H1 (cell line): Measurements from ENCODE around the gene PHF23. TPM values are rescaled to one million over a fixed set of nuclear protein-coding genes. Genes with fewer than 3 reads are reported as not detected.

Experiments used
- CTCF ChIA-PET: fragments of 300-600 bp; sonication (Branson Sonifier 250); formaldehyde crosslinking; loops from one replicate; lab custom pipeline; 2021; ENCODE audit not compliant: partially characterized antibody; lab: Charles Lee
- POLR2A ChIA-PET: fragments of 300-600 bp; sonication (Branson Sonifier 250); formaldehyde crosslinking; loops from one replicate; lab custom pipeline; 2021; ENCODE audit warnings: inconsistent platforms; ENCODE audit not compliant: partially characterized antibody; lab: Charles Lee
- DNase-seq, 2 experiments: peaks; one replicate each; pipeline versions ENCODE4 v3.0.0 to v3.0.0-alpha.2; 2010 to 2022; ENCODE audit warnings: low spot score in 2 of 2, low read depth in 1 of 2, mixed read lengths in 1 of 2
- FAIRE-seq: peaks from 2 replicates; lab custom pipeline; 2011; peaks lifted over from hg19 to GRCh38; lab: Jason Lieb, UNC
- H2AFZ ChIP-seq: 2 replicates; pipeline ENCODE4 v1.8.1; 2012; ENCODE audit warnings: low read length, inconsistent platforms
- H2AK5ac ChIP-seq: 2 replicates; pipeline ENCODE4 v1.6.1; 2013; ENCODE audit warnings: low read depth, low read length
- H2BK120ac ChIP-seq: replicated peaks from 2 replicates; pipeline ENCODE3; 2013; ENCODE audit warnings: low read depth, low read length, inconsistent platforms
- H2BK12ac ChIP-seq: 2 replicates; pipeline ENCODE4 v1.6.1; 2013; ENCODE audit warnings: low read depth, low read length
- H2BK15ac ChIP-seq: 2 replicates; pipeline ENCODE4 v1.6.1; 2013; ENCODE audit warnings: low read length
- H2BK20ac ChIP-seq: 2 replicates; pipeline ENCODE4 v1.6.1; 2013; ENCODE audit warnings: low read length
- H2BK5ac ChIP-seq: 2 replicates; pipeline ENCODE4 v1.6.1; 2013; ENCODE audit warnings: low read depth, low read length
- H3K14ac ChIP-seq: 2 replicates; pipeline ENCODE4 v1.6.1; 2013; ENCODE audit warnings: inconsistent platforms; ENCODE audit not compliant: insufficient read length
- H3K18ac ChIP-seq: 2 replicates; pipeline ENCODE4 v1.6.1; 2013; ENCODE audit warnings: low read length; ENCODE audit errors: extremely low read depth
- H3K23ac ChIP-seq: 2 replicates; pipeline ENCODE4 v1.6.1; 2013; ENCODE audit warnings: inconsistent platforms; ENCODE audit not compliant: insufficient read length
- H3K23me2 ChIP-seq: 2 replicates; pipeline ENCODE4 v1.6.1; 2013; ENCODE audit warnings: low read depth, low read length
- H3K27ac ChIP-seq: 2 replicates; pipeline ENCODE4 v1.6.1; 2011; ENCODE audit warnings: low read depth, low read length, inconsistent platforms
- H3K27me3 ChIP-seq, 4 experiments: replicated peaks in 1 of 4; 1 replicate in 1 of 4; 2 replicates in 3 of 4; pipeline versions ENCODE4 v1.6.1 to v1.8.1; 2011 to 2013; ENCODE audit warnings: low read length in 3 of 4, mild to moderate bottlenecking in 3 of 4, inconsistent platforms in 2 of 4, mixed read lengths in 2 of 4, moderate library complexity in 1 of 4; ENCODE audit not compliant: control insufficient read depth in 3 of 4, insufficient read depth in 3 of 4; ENCODE audit errors: extremely low read depth in 1 of 4
- H3K36me3 ChIP-seq, 4 experiments: 2 replicates each; pipeline versions ENCODE4 v1.6.1 to v1.8.1; 2011 to 2013; ENCODE audit warnings: mild to moderate bottlenecking in 4 of 4, low read length in 3 of 4, moderate library complexity in 2 of 4, control low read depth in 1 of 4, inconsistent platforms in 1 of 4; ENCODE audit not compliant: insufficient read depth in 4 of 4, control insufficient read depth in 2 of 4
- H3K4ac ChIP-seq: replicated peaks from 2 replicates; pipeline ENCODE3; 2013; ENCODE audit warnings: low read length, low read depth, mixed read lengths, inconsistent platforms; ENCODE audit not compliant: insufficient read length
- H3K4me1 ChIP-seq, 4 experiments: replicated peaks in 1 of 4; 1 replicate in 1 of 4; 2 replicates in 3 of 4; pipeline versions ENCODE4 v1.6.1 to v1.8.1; 2011 to 2013; ENCODE audit warnings: low read length in 3 of 4, inconsistent platforms in 2 of 4, mixed read lengths in 1 of 4; ENCODE audit not compliant: insufficient read depth in 4 of 4, control insufficient read depth in 3 of 4
- H3K4me2 ChIP-seq, 2 experiments: 2 replicates each; pipeline versions ENCODE4 v1.6.1 to v1.8.1; 2011 to 2013; ENCODE audit warnings: low read depth in 2 of 2, low read length in 2 of 2, control low read depth in 1 of 2, inconsistent platforms in 1 of 2, mild to moderate bottlenecking in 1 of 2; ENCODE audit not compliant: insufficient read depth in 1 of 2
- H3K4me3 ChIP-seq, 4 experiments: fragments of 200-600, 300-600 bp in 1 of 4; sonication (generic), shearing (Covaris generic), sonication (Bioruptor Twin) in 1 of 4; 2 replicates each; pipeline versions ENCODE4 v1.5.1 to v1.8.1; 2011 to 2016; ENCODE audit warnings: low read length in 4 of 4, low read depth in 3 of 4, control low read depth in 2 of 4, inconsistent platforms in 2 of 4, mild to moderate bottlenecking in 2 of 4, mixed read lengths in 1 of 4, moderate library complexity in 1 of 4; ENCODE audit not compliant: insufficient read depth in 2 of 4; ENCODE audit errors: extremely low read depth in 1 of 4
- H3K56ac ChIP-seq: replicated peaks from 2 replicates; pipeline ENCODE3; 2013; ENCODE audit warnings: low read depth, mild to moderate bottlenecking, mixed read lengths, low read length, inconsistent platforms; ENCODE audit not compliant: insufficient read length
- H3K79me1 ChIP-seq: 2 replicates; pipeline ENCODE4 v1.6.1; 2013; ENCODE audit warnings: low read depth, low read length, control low read depth
- H3K79me2 ChIP-seq, 2 experiments: 2 replicates each; pipeline versions ENCODE4 v1.6.1 to v1.8.1; 2012 to 2013; ENCODE audit warnings: low read length in 2 of 2, mild to moderate bottlenecking in 2 of 2, inconsistent platforms in 1 of 2; ENCODE audit not compliant: insufficient read depth in 2 of 2, control insufficient read depth in 1 of 2
- H3K9ac ChIP-seq, 4 experiments: replicated peaks in 1 of 4; 1 replicate in 1 of 4; 2 replicates in 3 of 4; pipeline versions ENCODE4 v1.6.1 to v1.8.1; 2011 to 2013; ENCODE audit warnings: low read depth in 3 of 4, low read length in 3 of 4, control low read depth in 2 of 4, mild to moderate bottlenecking in 2 of 4, moderate library complexity in 2 of 4, inconsistent platforms in 1 of 4; ENCODE audit errors: extremely low read depth in 1 of 4
- H3K9me3 ChIP-seq, 2 experiments: 2 replicates each; pipeline versions ENCODE4 v1.6.1 to v1.8.1; 2012 to 2013; ENCODE audit warnings: mild to moderate bottlenecking in 2 of 2, moderate library complexity in 2 of 2, control low read depth in 1 of 2, inconsistent platforms in 1 of 2, low read depth in 1 of 2, low read length in 1 of 2, mixed read lengths in 1 of 2; ENCODE audit not compliant: insufficient read depth in 2 of 2
- H4K20me1 ChIP-seq, 2 experiments: replicated peaks in 1 of 2; 2 replicates each; pipeline versions ENCODE3 to v1.8.1; 2011 to 2013; ENCODE audit warnings: inconsistent platforms in 2 of 2, low read length in 2 of 2, mild to moderate bottlenecking in 1 of 2; ENCODE audit not compliant: insufficient read depth in 2 of 2, control insufficient read depth in 1 of 2
- H4K5ac ChIP-seq: 2 replicates; pipeline ENCODE4 v1.6.1; 2013; ENCODE audit warnings: low read length, low read depth, mixed read lengths, inconsistent platforms; ENCODE audit not compliant: insufficient read length
- H4K8ac ChIP-seq: 2 replicates; pipeline ENCODE4 v1.8.0; 2013; ENCODE audit warnings: mild to moderate bottlenecking, moderate library complexity, low read length, inconsistent platforms; ENCODE audit not compliant: insufficient read depth; ENCODE audit errors: extremely low read depth
- H4K91ac ChIP-seq: replicated peaks from 2 replicates; pipeline ENCODE3; 2013; ENCODE audit warnings: low read length, mixed read lengths, inconsistent platforms; ENCODE audit not compliant: insufficient read length
- ASH2L ChIP-seq: fragments of 200-600, 300-600 bp; sonication (generic); IDR thresholded peaks from one replicate; pipeline ENCODE4 v1.7.1; 2017; ENCODE audit warnings: low read length
- CHD1 ChIP-seq: IDR thresholded peaks from 2 replicates; pipeline ENCODE4 v1.6.1; 2012; ENCODE audit warnings: low read depth, low read length, improper control_type of control experiment
- CREB1 ChIP-seq: IDR thresholded peaks from 2 replicates; pipeline ENCODE4 v1.6.1; 2012; ENCODE audit warnings: inconsistent platforms
- EGR1 ChIP-seq: IDR thresholded peaks from 2 replicates; pipeline ENCODE4 v1.6.1; 2011; ENCODE audit warnings: low read depth, low read length, borderline replicate concordance
- EZH2 ChIP-seq: fragments of 200-600 bp; sonication (generic); IDR thresholded peaks from 2 replicates; pipeline ENCODE4 v1.7.1; 2012; ENCODE audit warnings: low read depth, mild to moderate bottlenecking, moderate library complexity, low read length, inconsistent platforms; ENCODE audit not compliant: severe bottlenecking
- MAX ChIP-seq: IDR thresholded peaks from 2 replicates; pipeline ENCODE4 v1.6.1; 2012; ENCODE audit warnings: inconsistent platforms
- NRF1 ChIP-seq: IDR thresholded peaks from 2 replicates; pipeline ENCODE4 v1.6.1; 2011; ENCODE audit warnings: mild to moderate bottlenecking, low read depth, low read length, improper control_type of control experiment
- POLR2A ChIP-seq, 2 experiments: IDR thresholded peaks; 1 replicate in 1 of 2; 2 replicates in 1 of 2; pipeline ENCODE4 v1.6.1; 2011; ENCODE audit warnings: low read depth in 2 of 2, low read length in 2 of 2, mild to moderate bottlenecking in 2 of 2; ENCODE audit errors: control extremely low read depth in 1 of 2
- RBBP5 ChIP-seq: IDR thresholded peaks from 2 replicates; pipeline ENCODE4 v1.7.1; 2012; ENCODE audit warnings: low read depth, mild to moderate bottlenecking, inconsistent platforms, low read length, moderate library complexity, borderline replicate concordance
- SIN3A ChIP-seq, 2 experiments: IDR thresholded peaks in 1 of 2; conservative IDR thresholded peaks in 1 of 2; 2 replicates each; pipeline ENCODE4 v1.6.1; 2011 to 2012; ENCODE audit warnings: low read length in 2 of 2, improper control_type of control experiment in 1 of 2, low read depth in 1 of 2, mild to moderate bottlenecking in 1 of 2
- TAF1 ChIP-seq: IDR thresholded peaks from 2 replicates; pipeline ENCODE4 v1.6.1; 2011; ENCODE audit warnings: mild to moderate bottlenecking, low read depth, low read length
- WGBS, 2 experiments: shearing (Covaris generic) in 1 of 2; methylation state at CpG; one replicate each; pipeline versions ENCODE4 v1.1.6 to v1.1.7; 2013 to 2015; ENCODE audit warnings: low lambda C conversion rate in 2 of 2, mixed read lengths in 2 of 2, inconsistent platforms in 1 of 2, low coverage in 1 of 2, missing lambda C conversion rate in 1 of 2; ENCODE audit not compliant: insufficient replicate concordance in 2 of 2, insufficient coverage in 1 of 2, insufficient read length in 1 of 2; ENCODE audit errors: extremely low coverage in 1 of 2, missing lambda C conversion rate in 1 of 2; 5-methylcytosine and 5-hydroxymethylcytosine counted together
- polyA plus RNA-seq, 7 experiments: library from polyadenylated mRNA; depleted of rRNA in 3 of 7; stranded (reverse) in 5 of 7; unstranded in 2 of 7; fragments of >200 nt in 5 of 7; fragments of 200-250 nt in 2 of 7; gene quantifications; 1 replicate in 5 of 7; 2 replicates in 1 of 7; 4 replicates in 1 of 7; pipeline versions ENCODE4 v1.2.1 to v1.2.3, GENCODE V29; 2011 to 2013; ENCODE audit warnings: missing spikeins in 2 of 7, mixed read lengths in 2 of 7
- total RNA-seq: library from RNA; stranded (reverse); fragmentation: NEBNext Ultra II Directional; extraction: Animal tissue kit (Norgen Biotek cat#: 25700); gene quantifications from 2 replicates; pipeline ENCODE4 v1.2.1, GENCODE V29; 2021

The PHF23 gene
- total and polyA plus RNA-seq, 2 of the 8 experiments (the other 6 are each of a cell fraction or from before 2014, with no cell fraction given) = 47.5 to 62.8 TPM

- ChIA-PET POLR2A (interaction anchor here (0.6 to 19.7 kb wide), 15 partner anchors 10 to 171 kb away, joined by 3 to 386 read pairs (median 10); partner anchors contain the start of genes ACADVL, ACAP1, CLDN7 and CTDNEP1), CTCF (interaction anchor here (0.5 to 6.4 kb wide), 4 partner anchors 13 to 59 kb away, joined by 3 to 46 read pairs (median 4); partner anchors contain the start of genes ACADVL and DLG4)
- peaks cover 8% of the 10 kb centered on the region; the same call in 1 of the 2 replicates for H3K79me1 ChIP-seq
- no peaks in the 10 kb centered on the region for H3K9me3 ChIP-seq
- no peak overlapping the region for H3K56ac ChIP-seq
- peak overlapping the region; percentile 66; the same call in 1 of the 2 replicates for H4K8ac ChIP-seq
- peak overlapping the region; percentile 74 to 77 for H3K4me2 ChIP-seq
- H2BK20ac ChIP-seq = no peak overlapping the region
- peak overlapping the region; percentile 87 for H2BK5ac ChIP-seq
- no peak overlapping the region for H3K18ac ChIP-seq
- H3K27ac ChIP-seq = peak overlapping the region; percentile 66; the same call in 1 of the 2 replicates
- H3K4ac ChIP-seq = no peak overlapping the region
- H3K36me3 ChIP-seq = peaks cover 15 to 36% (median 22%) of the 10 kb centered on the region in 4 experiments; a peak in 6 of 8 replicates
- H2BK120ac ChIP-seq = no peak overlapping the region
- peak overlapping the region; percentile 56 to 95 (median 92) for H3K4me3 ChIP-seq
- no peak overlapping the region for H3K23ac ChIP-seq
- H3K9ac ChIP-seq = peak overlapping the region; percentile 34 to 76 (median 69); a peak in 6 of 7 replicates
- H4K5ac ChIP-seq = peak overlapping the region; percentile 19
- no peak overlapping the region for H2BK15ac ChIP-seq
- peak in 1 of 2 experiments; percentile 94 for DNase-seq
- H3K4me1 ChIP-seq = peaks cover 5 to 24% (median 12%) of the 10 kb centered on the region in 4 experiments
- peaks cover 8 to 19% of the 10 kb centered on the region in 2 experiments for H4K20me1 ChIP-seq
- no peak overlapping the region for H2AFZ ChIP-seq
- H3K14ac ChIP-seq = no peak overlapping the region
- H2AK5ac ChIP-seq = no peak overlapping the region
- no peaks in the 10 kb centered on the region for H3K27me3 ChIP-seq
- FAIRE-seq = no peak
- H3K79me2 ChIP-seq = peaks cover 3 to 59% of the 10 kb centered on the region in 2 experiments; a peak in 3 of 4 replicates
- H3K23me2 ChIP-seq = peaks cover 14% of the 10 kb centered on the region
- H2BK12ac ChIP-seq = no peak overlapping the region
- no peak overlapping the region for H4K91ac ChIP-seq
- WGBS, 2 experiments = 0% methylated on average over 3 of the region's 73 CpGs; no CpG with 5 or more reads in 1 of the 2 experiments
- TF ChIP-seq RBBP5 (no peak), NRF1 (no peak), TAF1 (peak; percentile 64; the same call in 1 of the 2 replicates), MAX (peak; percentile 52; the same call in 1 of the 2 replicates), SIN3A (conservative IDR thresholded peaks at IDR 0.05 in 1 of 2, IDR thresholded peaks at IDR 0.05 in 1 of 2; ENCODE audit: low read depth in 1 of 2, low read length in 2 of 2) (peak in 1 of 2 experiments; percentile 14; a peak in 1 of 4 replicates), ASH2L (peak; percentile 53), EZH2 (no peak), CHD1 (no peak), POLR2A (IDR thresholded peaks at IDR 0.05; ENCODE audit: control extremely low read depth in 1 of 2, low read depth in 2 of 2, low read length in 2 of 2) (peak; percentile 37 to 56; a peak in 2 of 3 replicates), CREB1 (no peak; the same call in 1 of the 2 replicates), EGR1 (no peak)
These were observed 1.4 kb downstream of the PHF23 start for GRCh38 chr17:7237761-7238419.
